Stimulated activated CD4-positive, alpha-beta T cell treated with anti-CD3 and anti-CD28 coated beads, Interleukin-4, amount 100 ng/mL, for 24 hours (primary cell): Measurements from ENCODE around the gene PLAC8L1.
"Not testable (repeated sequence)": the region's sequence is repeated elsewhere in the genome, so short reads cannot be mapped to it uniquely, and the experiment has no call there.

Experiments
- DNase-seq: peaks from one replicate; pipeline ENCODE4 v3.0.0-alpha.2; 2020

The PLAC8L1 gene, protein sequence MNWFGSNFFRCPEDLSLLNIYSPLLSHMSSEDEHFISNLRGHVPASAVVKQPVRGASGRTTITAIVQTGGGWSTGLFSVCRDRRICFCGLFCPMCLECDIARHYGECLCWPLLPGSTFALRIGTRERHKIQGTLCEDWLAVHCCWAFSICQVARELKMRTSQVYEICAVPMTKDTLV

DNA sequence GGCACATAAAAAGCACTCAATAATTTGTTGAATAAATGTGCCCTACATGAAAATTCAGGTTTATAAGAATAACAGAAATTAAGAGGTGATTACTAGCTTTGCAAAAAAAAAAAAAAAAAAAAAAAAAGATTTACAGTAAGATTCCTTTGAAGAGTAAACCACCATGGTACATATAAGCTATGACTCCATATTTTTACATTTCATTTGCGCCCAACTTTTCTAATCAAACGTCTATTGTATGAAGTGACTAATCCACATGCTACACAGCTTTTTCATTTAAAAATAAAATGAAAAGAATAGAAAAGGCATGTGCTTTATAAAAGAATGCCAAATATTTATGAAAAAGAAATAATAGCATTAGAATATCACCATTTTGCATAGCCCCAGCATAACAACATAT is at the start of gene PLAC8L1:
Gene PLAC8L1, minus strand, starts transcription at position 101 of the 400 bp plus-strand sequence. CDS start 1,266 bp downstream, outside the sequence.
- no peak for DNase-seq

DNA sequence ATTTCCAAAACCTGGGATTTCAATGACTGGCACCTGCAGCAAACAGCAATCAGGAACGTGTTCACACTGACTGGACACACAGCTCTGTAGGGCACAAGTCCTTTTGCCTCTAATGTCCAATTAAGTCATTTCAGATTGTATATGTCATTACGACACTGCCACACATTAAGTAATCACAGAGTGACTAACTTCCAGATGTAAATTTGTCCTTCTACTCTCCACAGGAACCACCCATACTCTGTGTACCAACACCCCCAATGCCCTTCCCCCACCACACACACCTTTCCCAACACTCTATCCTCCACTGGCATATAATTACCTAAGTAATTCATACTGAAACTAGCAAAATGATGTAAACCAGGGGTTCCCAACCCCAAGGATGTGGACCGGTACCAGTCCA is 46.6 kb upstream of the PLAC8L1 start:
- DNase-seq = no peak

DNA sequence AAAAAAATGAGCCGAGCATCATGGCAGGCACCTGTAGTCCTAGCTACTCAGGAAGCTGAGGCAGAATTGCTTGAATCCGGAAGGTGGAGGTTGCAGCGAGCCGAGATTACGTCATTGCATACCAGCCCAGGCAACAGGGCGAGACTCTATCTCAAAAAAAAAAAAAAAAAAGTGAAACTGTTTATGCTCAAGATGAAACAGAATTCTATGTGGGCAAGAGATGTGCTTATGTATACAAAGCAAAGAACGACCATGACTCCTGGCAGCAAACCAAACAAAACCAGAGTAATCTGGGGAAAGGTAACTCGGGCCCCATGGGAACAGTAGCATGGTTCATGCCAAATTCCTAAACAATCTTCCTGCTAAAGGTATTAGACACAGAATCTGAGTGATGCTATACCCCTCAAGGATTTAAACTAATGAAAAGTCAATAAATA is 32.6 kb upstream of the PLAC8L1 start:
- no peak for DNase-seq

DNA sequence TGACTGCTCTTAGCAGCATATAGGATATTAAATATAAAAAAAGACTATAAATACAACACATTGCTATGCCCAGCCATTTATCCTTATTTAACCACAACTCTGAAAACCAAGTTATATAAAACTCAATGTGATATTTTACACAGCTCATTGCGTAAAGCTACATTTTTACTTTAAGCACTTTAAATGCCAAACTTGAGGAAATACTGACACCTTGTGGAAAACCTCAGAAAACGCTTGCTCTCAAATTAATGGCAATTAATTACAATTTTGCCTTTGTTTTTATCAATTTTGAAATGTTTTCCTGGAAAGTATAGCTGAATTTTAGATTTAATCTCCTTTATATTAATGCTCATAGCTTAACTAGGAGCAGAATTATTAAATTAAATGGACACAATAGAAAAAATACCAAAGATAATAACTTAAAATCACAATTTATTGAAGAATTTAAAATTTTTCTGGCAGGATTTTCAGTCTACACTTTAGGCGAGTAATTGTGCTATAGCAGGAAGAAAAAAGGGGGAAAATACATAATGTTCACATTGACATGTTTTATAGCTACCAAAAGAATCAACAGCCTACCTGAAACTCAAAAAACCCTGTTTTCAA is 25.2 kb upstream of the PLAC8L1 start:
- no peak for DNase-seq

DNA sequence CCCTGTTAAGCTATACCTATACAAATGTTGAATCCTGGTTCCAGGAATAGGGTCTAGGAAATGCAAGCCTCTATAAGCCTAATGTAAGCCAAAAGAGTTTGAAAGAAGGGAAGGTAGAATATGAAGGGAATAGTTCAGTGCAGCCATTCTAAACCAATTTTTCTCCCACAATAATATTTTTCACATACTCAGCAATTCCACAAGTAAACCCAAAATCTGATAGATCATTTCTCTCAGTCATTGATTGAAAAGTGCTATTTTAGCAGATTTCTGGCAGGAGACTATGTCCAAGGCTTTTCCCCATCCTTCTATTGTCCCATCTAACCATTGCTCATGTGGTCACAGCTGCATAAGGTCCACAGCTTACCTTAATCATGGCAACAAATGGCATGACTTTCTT is 20.7 kb upstream of the PLAC8L1 start:
- DNase-seq = no peak

DNA sequence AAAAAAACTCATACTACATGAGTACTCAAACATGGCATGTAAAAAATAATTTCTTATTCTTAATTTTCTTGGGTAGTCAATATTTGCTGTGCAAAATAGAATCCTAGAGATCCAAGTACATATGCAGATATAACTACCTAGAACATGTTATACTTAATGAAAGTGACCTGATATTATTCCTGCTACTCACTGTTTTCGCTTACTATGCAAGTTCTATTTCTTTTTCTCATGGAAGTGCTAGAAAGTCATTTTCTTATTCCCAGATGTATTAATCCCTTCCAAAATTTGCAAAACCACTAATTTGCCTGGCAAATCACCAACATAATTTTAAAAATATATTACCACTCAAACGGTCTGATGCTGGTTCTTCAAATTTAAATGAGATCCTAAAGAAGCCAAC is 19.2 kb upstream of the PLAC8L1 start:
- DNase-seq = no peak

DNA sequence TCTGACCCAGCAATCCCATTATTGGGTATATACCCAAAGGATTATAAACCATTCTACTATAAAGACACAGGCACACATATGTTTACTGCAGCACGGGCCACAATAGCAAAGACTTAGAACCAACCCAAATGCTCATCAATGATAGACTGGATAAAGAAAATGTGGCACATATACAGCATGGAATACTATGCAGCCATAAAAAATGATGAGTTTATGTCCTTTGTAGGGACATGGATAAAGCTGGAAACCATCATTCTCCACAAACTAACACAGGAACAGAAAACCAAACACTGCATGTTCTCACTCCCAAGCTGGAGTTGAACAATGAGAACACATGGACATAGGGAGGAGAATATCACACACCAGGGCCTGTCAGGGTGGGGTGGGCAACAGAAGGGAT is 16.1 kb upstream of the PLAC8L1 start:
- not testable (repeated sequence) for DNase-seq

DNA sequence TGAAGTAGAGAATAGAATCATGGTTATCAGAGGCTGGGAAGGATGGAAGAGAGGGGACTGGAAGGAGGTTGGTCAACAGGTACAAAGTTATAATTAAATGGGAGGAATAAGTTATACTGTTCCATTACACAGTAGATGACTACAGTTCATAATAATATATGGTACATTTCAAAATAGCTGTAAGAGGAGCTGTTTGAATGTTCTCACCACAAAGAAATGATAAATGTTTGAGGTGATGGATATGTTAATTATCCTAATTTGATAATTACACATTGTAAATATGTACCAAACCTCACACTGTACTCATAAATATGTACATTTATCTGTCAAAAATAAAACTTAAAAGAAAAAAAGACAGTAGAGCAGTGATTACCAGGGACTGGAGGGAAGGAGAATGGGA is 12.9 kb upstream of the PLAC8L1 start:
- DNase-seq = no peak

DNA sequence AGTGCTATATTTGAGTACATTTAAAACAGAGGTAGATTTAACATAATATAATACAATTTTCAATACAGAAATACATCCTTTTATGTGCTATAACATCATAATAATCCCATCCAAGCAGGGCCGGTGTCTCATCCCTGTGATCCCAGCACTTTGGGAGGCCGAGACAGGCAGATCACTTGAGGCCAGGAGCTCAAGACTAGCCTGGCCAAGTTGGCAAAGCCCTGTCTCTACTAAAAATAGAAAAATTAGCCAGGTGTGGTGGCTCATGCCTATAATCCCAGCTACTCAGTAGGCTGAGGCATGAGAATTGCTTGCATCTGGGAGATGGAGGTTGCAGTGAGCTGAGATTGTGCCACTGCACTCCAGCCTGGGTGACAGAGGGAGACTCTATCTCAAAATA is 11.8 kb upstream of the PLAC8L1 start:
- DNase-seq = not testable (repeated sequence)

DNA sequence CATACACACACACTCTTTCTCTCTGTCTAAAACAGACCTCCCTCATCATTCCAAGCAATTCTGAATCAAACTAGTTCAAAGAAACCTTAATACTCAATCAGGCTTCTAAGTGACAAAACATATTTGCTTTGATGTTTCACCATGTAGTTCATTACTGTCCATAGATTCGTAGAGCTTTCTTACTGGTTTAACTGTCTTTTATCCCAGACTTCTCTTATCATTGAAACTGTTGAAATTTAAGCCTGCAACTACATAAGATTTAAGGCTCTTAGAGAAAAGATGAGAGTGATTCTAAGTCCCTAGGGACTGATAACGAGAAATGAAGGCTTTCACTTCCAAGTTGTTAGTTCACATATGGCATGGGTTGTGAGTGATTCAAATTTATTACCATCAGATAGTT is 11.0 kb upstream of the PLAC8L1 start:
- no peak for DNase-seq

DNA sequence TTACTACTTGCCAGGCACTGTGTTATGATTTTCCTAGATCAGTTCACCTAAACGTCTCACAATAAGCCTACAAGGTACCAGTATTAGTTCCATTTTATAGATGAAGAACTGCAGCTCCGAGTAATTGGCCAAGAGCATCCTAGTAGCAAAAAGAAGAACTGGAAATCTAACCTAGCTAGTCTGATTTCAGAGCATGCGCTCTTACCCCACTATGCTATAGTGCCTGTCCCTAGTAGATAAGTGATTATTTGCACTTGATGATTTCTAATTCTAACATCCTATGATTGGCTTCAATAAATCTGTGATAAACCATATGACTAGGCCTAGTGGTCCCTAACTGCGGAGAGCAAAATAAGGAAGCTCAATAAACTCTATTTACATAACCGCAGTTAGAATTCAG is 7.1 kb upstream of the PLAC8L1 start:
- no peak for DNase-seq

DNA sequence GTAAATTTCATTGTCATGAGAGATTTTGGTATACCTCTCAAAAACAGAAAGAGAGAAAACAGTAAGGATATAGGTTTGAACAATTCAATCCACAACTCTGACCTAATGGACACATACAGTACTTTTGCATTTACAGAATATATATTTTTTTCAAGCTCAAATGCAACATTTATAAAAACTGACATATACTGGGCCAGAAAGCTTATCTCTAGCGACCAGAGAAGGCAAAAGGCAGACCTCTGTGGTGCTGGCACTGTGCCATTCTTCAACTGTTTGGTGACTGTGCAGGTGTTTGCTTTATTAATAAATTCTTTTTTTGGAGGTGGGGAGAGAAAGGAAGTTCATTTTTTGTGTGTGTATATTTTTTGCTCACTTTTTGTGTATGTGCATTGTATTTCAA is 6.0 kb upstream of the PLAC8L1 start:
- no peak for DNase-seq

DNA sequence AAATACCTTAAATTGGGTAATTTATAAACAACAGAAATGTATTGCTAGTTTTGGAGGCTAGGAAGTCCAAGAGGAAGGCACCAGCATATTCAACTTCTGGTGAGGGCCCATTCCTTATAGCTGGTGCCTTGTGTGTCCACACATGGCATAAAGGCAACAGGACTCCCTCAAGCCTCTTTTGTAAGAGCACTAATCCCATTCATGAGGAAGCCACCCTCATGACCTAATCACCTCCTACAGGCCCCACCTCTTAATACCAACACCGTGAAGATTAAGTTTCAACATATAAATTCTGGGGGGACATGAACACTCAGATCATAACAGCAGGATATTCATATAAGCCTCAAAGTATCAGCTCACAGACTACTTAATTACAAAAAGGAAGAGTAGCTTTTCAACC is 4.0 kb upstream of the PLAC8L1 start:
- DNase-seq = no peak

DNA sequence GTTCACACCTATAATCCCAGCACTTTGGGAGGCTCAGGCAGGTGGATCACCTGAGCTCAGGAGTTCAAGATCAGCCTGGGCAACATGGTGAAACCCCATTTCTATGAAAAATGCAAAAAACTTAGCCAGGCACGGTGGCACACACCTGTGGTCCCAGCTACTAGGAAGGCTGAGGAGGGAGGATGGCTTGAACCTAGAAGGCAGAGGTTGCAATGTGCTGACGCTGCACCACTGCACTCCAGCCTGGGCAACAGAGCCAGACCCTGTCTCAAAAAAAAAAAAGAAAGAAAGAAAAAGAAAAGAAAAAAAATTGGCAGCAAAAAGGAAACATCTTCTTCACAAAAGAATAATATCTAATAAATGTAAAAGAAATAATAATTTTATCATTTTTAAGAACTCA is 3.5 kb upstream of the PLAC8L1 start:
- not testable (repeated sequence) for DNase-seq

DNA sequence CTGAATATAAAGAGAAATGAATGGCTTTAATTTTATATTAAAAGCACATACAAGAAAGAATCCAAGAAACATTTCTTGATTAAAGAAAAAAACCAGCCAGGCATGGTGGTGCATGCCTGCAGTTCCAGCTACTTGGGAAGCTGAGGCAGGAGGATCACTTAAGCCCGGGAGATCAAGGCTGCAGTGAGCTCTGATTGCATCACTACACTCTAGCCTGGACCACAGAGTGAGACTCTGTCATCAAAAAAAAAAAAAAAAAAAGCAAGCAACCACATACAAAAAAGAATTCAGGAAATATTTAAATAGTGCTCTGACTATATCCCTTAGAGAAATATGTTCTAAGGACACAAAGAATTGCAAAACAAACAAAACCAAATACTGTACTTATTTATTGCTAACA is 2.5 kb upstream of the PLAC8L1 start:
- DNase-seq = no peak

DNA sequence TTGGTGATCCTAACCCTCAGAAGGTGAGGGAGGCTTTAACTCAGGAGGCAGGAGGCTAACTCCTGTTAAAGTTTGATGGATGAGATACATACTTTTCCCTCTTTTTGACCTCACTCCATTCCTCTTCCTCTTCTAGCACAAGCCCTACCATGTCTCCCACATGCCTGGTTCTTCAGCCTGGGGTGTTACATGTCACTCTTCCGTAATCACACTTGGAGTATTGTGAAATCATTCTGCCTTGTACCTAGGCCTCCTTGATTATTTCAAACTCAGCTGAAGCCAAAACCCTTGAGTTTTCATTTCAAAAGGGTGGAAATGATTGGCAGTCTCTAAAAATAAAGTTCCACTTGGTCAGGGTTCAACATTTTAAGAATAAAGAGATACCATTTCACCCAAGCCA is 1.8 kb downstream of the PLAC8L1 start:
- no peak for DNase-seq

DNA sequence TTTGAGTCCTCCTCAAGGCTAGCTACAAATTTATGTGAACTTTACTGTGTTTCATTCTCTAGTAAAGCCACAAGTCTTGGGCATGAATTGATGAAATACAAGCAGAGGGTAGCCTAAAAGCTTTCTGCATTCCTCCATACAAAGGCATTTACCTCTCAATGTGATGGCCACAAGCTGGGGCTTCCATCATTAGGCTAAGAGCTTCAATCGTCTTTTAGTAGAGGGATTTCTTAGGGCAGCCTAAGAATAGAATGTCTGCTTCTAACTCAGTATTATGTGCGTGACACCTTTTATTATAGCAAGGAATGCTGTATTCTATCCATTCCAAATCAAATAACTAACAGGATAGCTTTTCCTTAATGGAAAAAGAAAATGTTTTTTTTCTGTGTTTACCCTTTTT is 3.7 kb downstream of the PLAC8L1 start:
- no peak for DNase-seq

DNA sequence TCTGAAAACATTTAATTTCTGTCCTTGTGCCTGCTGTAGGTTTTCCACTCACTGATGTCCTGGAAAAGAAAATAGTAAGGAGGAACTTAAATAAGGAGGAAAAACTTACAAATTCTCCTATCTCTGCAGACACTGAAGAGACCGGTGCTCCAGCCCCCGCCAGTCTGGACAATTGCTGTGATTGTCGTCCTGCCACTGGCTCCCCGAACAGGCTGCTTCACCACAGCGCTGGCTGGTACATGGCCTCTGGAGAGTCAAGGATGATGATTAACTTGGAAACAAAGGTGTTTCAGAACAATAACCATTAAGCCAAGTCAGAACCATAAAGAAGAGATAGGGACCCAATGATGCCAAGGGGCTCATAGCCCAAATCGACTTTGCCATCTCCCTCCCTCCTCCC is 7.3 kb downstream of the PLAC8L1 start:
- DNase-seq = no peak

DNA sequence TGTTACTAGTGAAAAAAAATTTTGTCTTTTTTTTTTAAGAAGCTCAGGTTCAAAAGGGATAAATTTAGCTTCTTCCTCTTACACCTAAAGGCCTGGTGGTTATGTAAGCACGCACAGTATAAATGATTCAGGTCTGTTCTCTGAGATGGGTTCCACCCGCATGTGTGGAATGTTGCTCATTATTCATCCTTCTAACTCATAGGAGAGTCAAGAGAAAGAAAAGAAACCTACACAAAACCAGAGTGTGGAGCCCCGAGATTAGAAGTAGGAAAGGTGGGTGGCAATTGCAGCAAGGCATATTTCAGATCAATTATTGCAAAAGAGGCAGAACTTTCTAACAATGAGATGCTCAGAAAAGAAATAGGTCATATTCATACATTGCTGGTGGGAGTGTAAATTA is 13.5 kb downstream of the PLAC8L1 start:
- DNase-seq = no peak

DNA sequence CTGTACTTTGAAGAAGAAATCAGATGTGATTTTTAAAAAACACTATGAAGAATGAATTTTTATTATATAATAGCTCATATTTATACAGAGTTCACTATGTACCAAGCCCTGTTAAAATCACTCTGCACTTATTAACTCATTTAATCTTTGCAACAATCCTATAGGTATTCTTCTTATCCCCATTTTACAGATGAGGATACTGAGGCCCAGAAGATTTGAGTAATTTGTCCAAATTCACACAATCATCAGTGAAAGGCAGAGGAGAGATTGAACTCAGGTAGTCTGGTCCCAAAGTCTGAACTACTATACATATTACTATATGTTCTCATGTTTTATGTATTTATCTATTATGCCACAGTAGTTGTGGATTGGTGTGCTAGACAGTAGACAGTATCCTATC is 16.1 kb downstream of the PLAC8L1 start:
- no peak for DNase-seq

DNA sequence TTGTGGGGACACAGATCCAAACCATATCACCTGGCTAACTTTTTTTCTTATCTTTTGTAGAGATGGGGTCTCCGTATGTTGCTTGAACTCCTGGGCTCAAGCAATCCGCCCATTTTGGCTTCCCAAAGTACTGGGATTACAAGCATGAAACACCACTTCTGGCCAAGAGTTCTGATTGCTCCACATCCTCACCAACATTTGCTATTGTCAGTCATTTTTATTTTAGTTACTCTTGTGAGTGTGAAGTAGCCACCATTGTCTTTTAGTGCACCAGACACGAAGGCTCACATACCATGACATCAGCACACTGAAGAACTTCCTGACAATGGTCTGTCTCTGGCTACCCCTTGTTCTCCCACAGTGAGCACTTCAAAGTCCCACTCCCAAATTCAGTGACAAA is 17.3 kb downstream of the PLAC8L1 start:
- DNase-seq = no peak

DNA sequence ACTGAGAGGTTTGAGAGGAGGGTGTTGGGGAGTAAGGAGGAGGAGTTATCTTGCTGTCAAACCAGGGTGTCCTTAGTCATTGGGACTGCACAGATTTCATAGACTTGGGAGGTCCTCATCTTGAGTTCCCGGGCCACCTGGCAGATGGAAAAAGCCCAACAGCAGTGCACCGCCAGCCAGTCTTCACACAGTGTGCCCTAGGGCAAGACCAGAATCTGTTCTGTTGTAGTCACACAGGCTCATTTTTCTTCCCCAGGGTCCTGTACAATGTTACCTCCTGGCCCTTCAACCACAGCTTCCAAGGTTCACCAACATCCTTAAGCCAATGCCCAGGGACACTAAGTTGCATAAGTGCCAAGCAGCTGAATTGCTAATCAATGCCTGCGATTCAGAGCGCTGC is 21.0 kb downstream of the PLAC8L1 start:
- DNase-seq = no peak

DNA sequence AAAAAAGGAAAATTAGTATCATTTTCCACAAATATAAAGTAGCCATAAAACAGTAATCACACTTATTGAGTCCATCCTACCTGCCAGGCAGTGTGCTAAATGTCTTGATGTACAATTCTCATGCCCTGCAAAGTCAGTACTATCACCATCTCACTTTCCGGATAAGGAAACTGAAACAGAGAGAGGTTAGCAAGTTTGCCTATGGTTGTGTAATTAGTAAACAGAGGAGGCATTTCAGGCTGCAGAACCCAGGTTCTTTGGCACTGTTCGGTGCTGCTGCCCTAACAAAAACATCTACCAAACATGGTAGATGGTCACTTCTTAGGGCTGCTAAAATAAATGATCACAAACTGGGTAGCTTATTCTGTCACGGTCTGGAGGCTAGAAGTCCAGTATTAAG is 22.6 kb downstream of the PLAC8L1 start:
- DNase-seq = no peak

DNA sequence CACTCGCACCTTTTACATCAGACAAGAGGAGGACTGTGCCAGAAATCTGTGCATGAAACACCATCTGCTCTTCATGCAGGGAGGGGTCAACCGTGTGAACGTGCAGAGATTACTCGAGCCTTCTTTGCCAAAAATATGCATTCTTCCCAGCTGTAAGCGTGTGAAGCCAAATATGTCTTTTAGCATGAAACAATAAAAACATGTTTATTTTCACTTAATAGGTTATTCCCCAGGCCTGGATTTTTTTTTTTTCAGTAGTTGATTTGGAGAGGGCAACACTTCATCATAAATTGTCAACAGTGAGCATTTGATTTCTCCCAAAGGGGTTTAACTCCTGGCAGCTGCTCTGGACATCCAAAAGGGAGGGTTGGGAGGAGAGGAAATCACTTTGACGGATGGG is 23.8 kb downstream of the PLAC8L1 start:
- DNase-seq = no peak

DNA sequence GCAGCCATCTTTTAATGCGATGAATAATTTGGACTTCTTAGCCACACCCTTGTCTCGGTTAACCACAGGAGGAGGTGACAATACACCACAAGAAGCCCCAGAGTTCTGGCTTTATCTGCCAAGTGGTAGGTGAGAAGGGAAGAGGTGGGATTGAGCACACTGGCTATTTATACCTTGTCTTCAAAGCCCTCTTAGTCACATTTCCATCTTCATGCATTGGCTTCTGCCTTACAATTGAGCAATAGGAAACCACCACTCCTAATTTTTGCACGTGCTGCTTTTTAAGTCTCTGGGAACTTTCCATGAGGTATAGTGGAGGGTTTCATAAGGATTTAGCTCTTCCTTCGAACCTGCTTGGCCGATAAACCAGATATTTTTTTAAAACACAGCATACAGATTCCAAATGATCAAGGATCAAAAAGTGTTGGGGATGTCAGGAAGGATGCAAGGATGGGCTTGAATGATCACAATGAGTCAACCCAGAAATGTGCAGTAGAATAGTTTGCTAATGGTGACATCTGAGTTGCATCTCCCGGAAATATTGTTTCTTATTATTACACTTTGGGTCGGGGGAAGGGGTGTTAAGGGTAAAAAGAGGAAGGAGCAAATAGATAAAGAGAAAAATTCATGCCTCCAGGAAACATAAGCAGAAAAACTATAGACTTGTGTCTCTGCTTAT is 25.5 kb downstream of the PLAC8L1 start:
- peak; percentile 15 for DNase-seq
